GM13977 (cell line): ENCODE results near the gene RSAD2.
"Not testable (repeated sequence)": the region's sequence is repeated elsewhere in the genome, so short reads cannot be mapped to it uniquely, and the experiment has no call there.

Experiments
- DNase-seq: peaks from one replicate; pipeline ENCODE4 v3.0.0; 2012; ENCODE audit warnings: low spot score
- in situ Hi-C: fragments of 300-500 bp; cut with MboI; formaldehyde crosslinking; loops from one replicate; pipeline ENCODE4 v1.12.0; 2022; ENCODE audit warnings: low sequenced_read_pairs, low pct_unique_long_range_greater_than_20kb, mixed read lengths, inconsistent platforms; ENCODE audit not compliant: unreplicated experiment
- TF ChIP-seq, protein P1 (sequence below): IDR thresholded peaks from 2 replicates; pipeline ENCODE4 v1.5.1; 2012; ENCODE audit warnings: mild to moderate bottlenecking, control low read depth; ENCODE audit not compliant: insufficient read depth; ENCODE audit errors: extremely low read depth, missing control alignments

RSAD2 gene

DNA sequence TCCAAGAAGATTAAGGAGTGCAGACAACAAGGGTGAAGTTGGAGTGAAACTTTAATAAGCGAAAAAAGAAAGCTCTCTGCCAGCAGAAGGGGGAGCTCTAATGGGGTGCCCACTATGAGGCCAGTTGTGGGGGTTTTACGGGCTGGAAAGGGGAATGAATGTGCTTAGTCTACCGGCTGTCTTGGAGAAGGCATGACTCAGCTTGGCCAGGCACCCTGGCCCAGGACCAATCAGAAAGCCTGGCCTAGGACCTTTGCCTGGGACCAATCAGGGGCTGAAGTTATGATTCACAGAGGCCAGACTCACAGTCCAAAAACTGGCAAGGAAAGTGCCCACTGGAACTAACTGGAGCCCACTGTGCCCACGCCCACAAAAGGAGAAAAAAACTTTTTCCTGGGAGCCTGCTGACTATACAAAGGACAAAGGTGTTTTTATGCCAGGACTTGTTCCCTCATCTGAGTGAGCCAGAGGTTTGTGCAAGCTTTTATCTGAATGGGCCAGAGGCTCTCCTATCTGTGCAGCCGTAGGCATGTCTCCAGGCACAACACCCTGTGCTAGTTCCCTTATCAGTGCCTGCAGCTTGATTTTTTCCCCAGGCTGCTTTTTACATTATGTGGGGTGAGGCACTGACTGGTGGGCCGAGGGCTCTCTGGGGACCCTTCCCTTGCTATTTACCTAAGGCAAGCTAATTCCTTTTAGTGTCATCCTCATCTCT lies 30.5 kb upstream of the RSAD2 start:
- TF ChIP-seq, protein P1, sequence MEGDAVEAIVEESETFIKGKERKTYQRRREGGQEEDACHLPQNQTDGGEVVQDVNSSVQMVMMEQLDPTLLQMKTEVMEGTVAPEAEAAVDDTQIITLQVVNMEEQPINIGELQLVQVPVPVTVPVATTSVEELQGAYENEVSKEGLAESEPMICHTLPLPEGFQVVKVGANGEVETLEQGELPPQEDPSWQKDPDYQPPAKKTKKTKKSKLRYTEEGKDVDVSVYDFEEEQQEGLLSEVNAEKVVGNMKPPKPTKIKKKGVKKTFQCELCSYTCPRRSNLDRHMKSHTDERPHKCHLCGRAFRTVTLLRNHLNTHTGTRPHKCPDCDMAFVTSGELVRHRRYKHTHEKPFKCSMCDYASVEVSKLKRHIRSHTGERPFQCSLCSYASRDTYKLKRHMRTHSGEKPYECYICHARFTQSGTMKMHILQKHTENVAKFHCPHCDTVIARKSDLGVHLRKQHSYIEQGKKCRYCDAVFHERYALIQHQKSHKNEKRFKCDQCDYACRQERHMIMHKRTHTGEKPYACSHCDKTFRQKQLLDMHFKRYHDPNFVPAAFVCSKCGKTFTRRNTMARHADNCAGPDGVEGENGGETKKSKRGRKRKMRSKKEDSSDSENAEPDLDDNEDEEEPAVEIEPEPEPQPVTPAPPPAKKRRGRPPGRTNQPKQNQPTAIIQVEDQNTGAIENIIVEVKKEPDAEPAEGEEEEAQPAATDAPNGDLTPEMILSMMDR, result no peak
- in situ Hi-C loops, result no loop called here
- DNase-seq, result no peak

DNA sequence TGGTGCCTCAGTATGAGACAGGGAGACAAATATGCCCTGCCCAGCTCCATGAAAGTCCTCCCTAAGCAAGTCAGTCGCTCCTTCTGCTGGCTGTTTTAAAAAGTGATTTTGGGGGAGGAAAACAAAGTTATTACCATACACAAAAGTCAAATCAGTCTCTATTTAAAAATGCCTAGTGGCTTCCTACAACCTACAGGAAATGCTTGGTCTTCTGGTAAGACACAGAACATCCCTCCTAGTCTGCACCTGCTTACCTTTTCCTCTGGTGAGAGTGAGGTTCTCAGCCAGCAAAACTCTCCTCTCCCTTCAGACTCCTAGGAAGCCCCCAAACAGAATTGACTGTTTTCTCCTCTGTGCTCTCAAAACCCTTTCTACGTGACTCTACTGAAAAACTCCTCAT lies 25.4 kb upstream of the RSAD2 start:
- TF ChIP-seq, protein P1, result no peak
- no peak for DNase-seq
- in situ Hi-C loops, result no loop called here

DNA sequence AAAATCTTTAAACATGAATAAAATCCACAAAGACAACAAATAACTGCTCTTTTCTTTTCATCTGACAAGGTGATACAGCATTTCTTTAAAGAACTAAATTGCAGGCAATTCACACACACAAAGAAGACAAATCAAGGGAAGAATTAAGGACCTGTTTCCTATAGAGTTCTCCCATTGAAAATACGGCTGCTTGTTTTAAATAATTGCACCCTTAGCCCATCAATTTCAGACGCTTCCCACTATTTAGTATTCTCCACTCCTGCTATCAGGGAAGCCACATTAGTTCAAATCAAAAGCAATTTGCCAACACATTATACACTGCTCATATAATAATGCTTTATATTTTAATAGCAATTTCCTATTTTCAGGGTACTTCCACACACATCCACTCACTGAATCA lies 23.2 kb upstream of the RSAD2 start:
- TF ChIP-seq, protein P1, result no peak
- in situ Hi-C loops, result no loop called here
- no peak for DNase-seq

- no peak for DNase-seq
- in situ Hi-C loops, result no loop called here
- TF ChIP-seq, protein P1, result no peak
These were observed 21.6 kb upstream of the RSAD2 start for GRCh38 chr2:6855860-6856547.

DNA sequence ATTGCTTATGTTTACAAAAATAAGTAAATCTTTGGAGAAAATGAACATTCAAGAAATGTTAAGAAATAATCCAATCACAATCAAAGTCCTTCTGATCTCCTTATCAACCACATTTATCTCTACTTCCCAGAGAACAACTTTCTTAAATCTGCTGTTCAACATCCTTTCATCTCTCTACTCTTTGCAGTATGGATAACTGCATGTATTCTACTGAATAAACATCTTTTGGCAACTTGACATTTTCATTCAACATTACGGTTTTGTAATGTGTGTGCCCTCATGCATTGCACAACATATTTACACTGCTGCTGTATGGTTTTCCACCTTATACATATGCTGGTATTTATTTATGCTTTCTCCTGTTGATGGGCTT lies 21.0 kb upstream of the RSAD2 start:
- in situ Hi-C loops, result no loop called here
- TF ChIP-seq, protein P1, result no peak
- DNase-seq, result no peak

- DNase-seq, in situ Hi-C loops: not testable (repeated sequence)
These were observed 19.0 kb upstream of the RSAD2 start for GRCh38 chr2:6858466-6859027.

DNA sequence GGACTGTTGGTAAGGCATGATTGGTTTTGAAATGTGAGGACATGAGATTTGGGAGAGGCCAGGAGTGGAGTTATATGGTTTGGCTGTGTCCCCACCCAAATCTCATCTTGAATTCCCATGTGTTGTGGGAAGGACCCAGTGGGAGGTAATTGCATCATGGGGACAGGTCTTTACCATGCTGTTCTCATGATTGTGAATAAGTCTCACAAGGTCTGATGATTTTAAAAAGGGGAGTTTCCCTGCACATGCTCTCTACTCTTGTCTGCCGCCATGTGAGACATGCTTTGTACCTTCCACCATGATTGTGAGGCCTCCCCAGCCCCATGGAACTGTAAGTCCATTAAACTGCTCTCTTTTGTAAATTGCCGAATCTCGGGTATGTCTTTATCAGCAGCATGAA lies 17.3 kb upstream of the RSAD2 start:
- in situ Hi-C loops, result no loop called here

More for the DNA sequence above, 17.3 kb upstream of the RSAD2 start:
- DNase-seq, result no peak
- TF ChIP-seq, protein P1, result no peak
